ENCODE results near the gene PRMT9. TPM values are rescaled to one million over a fixed set of nuclear protein-coding genes. Genes with fewer than 3 reads are reported as not detected.

Gene PRMT9
- total and polyA plus RNA-seq, 9 of the 15 experiments (the other 6 are each of a cell fraction or from before 2014, with no cell fraction given) = 3.5 to 15.6 (median 7.2) TPM

DNA sequence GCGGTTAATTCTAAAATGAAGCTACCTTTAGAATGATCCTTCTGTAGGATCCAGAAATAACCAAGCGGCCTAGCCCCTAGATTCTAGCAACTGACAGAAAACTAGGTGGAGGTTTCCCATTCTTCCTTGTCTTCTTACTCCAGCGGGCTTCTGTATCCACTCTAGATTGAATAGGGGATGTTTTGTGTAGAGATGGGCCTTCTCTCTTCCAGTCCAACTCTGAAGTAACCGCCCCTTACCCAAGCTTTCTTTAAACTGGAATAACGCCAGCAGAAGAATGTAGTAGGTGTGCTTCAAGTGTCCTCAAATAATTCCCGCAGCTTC is 67.2 kb downstream of the PRMT9 start:
- DNase-seq (ENCODE audit: extremely low read depth in 1 of 4, low spot score in 3 of 4) (no peak), FAIRE-seq (no peak), ATAC-seq (peak; percentile 5)
- Histone ChIP-seq H3K36me3 (ENCODE audit: control insufficient read depth, insufficient read depth, low read length) (peaks cover 19% of the 10 kb centered on the region; the same call in 2 of the 3 replicates), H3K9me1 (ENCODE audit: control insufficient read depth, insufficient read depth, low read length) (no peaks in the 10 kb centered on the region), H3K27ac (ENCODE audit: extremely low read depth, low read depth, low read length) (no peak overlapping the region), H2AFZ (ENCODE audit: low read depth, low read length) (peak overlapping the region; percentile 97), H3K79me2 (ENCODE audit: control insufficient read depth, insufficient read depth, low read length) (peaks cover 40% of the 10 kb centered on the region), H3K9ac (ENCODE audit: insufficient read depth in 1 of 2, low read depth in 2 of 2, low read length in 2 of 2) (peak overlapping the region in 1 of 2 experiments; percentile 82; a peak in 1 of 4 replicates), H3K27me3 (ENCODE audit: control insufficient read depth in 2 of 2, insufficient read depth in 2 of 2, low read length in 2 of 2) (no peaks in the 10 kb centered on the region), H4K20me1 (replicated peaks; ENCODE audit: control insufficient read depth, insufficient read depth, low read length) (0 out of 2 replicates have a peak, but pooled peaks cover 6% of the 10 kb centered on the region), H3K4me3 (peak overlapping the region; percentile 72), H3K9me3 (replicated peaks; ENCODE audit: control insufficient read depth, insufficient read depth, low read depth, low read length) (no peaks in the 10 kb centered on the region), H3K4me1 (replicated peaks in 1 of 2; ENCODE audit: control insufficient read depth in 2 of 2, insufficient read depth in 2 of 2, low read length in 2 of 2) (peaks cover 0 to 14% of the 10 kb centered on the region in 2 experiments; a peak in 2 of 5 replicates), H3K4me2 (ENCODE audit: insufficient read depth, low read length) (peak overlapping the region; percentile 94)
- CTCF ChIA-PET (ENCODE audit: low intra/inter-chr PET ratio) = no interaction called here
- POLR2A ChIA-PET = interaction anchor here (0.6 to 2.0 kb wide), 7 partner anchors 10 to 159 kb away, joined by 3 to 7 read pairs (median 3); partner anchors contain the start of gene PRMT9
- intact Hi-C loops (cut with micrococcal nuclease) (loop anchor here (10.0 kb wide), 1 partner anchor 1092 kb away; the partner anchor contains the start of gene SLC10A7), in situ Hi-C loops (cut with MboI) (no loop called here)
- TF ChIP-seq RUNX1 (IDR thresholded peaks at IDR 0.05; ENCODE audit: low read depth) (no peak), HNRNPK (IDR thresholded peaks at IDR 0.05; ENCODE audit: low read depth, low read length, poor library complexity, severe bottlenecking) (no peak), ZNF583 (CRISPR knock-in tag; IDR thresholded peaks at IDR 0.05) (no peak), RCOR1 (IDR thresholded peaks at IDR 0.05; ENCODE audit: borderline replicate concordance in 1 of 2, low read depth in 2 of 2, low read length in 2 of 2) (no peak), FOXK1 (CRISPR knock-in tag; IDR thresholded peaks at IDR 0.05; ENCODE audit: borderline replicate concordance) (no peak), PHF8 (IDR thresholded peaks at IDR 0.05; ENCODE audit: borderline replicate concordance, low read length) (peak; percentile 52; the same call in 1 of the 2 replicates), ATF3 (IDR thresholded peaks at IDR 0.05) (no peak), ATF3 (CRISPR knock-in tag; conservative IDR thresholded peaks at IDR 0.05) (no peak), MIER1 (IDR thresholded peaks at IDR 0.05; ENCODE audit: low read depth) (no peak)
- TF ChIP-seq, protein P1, sequence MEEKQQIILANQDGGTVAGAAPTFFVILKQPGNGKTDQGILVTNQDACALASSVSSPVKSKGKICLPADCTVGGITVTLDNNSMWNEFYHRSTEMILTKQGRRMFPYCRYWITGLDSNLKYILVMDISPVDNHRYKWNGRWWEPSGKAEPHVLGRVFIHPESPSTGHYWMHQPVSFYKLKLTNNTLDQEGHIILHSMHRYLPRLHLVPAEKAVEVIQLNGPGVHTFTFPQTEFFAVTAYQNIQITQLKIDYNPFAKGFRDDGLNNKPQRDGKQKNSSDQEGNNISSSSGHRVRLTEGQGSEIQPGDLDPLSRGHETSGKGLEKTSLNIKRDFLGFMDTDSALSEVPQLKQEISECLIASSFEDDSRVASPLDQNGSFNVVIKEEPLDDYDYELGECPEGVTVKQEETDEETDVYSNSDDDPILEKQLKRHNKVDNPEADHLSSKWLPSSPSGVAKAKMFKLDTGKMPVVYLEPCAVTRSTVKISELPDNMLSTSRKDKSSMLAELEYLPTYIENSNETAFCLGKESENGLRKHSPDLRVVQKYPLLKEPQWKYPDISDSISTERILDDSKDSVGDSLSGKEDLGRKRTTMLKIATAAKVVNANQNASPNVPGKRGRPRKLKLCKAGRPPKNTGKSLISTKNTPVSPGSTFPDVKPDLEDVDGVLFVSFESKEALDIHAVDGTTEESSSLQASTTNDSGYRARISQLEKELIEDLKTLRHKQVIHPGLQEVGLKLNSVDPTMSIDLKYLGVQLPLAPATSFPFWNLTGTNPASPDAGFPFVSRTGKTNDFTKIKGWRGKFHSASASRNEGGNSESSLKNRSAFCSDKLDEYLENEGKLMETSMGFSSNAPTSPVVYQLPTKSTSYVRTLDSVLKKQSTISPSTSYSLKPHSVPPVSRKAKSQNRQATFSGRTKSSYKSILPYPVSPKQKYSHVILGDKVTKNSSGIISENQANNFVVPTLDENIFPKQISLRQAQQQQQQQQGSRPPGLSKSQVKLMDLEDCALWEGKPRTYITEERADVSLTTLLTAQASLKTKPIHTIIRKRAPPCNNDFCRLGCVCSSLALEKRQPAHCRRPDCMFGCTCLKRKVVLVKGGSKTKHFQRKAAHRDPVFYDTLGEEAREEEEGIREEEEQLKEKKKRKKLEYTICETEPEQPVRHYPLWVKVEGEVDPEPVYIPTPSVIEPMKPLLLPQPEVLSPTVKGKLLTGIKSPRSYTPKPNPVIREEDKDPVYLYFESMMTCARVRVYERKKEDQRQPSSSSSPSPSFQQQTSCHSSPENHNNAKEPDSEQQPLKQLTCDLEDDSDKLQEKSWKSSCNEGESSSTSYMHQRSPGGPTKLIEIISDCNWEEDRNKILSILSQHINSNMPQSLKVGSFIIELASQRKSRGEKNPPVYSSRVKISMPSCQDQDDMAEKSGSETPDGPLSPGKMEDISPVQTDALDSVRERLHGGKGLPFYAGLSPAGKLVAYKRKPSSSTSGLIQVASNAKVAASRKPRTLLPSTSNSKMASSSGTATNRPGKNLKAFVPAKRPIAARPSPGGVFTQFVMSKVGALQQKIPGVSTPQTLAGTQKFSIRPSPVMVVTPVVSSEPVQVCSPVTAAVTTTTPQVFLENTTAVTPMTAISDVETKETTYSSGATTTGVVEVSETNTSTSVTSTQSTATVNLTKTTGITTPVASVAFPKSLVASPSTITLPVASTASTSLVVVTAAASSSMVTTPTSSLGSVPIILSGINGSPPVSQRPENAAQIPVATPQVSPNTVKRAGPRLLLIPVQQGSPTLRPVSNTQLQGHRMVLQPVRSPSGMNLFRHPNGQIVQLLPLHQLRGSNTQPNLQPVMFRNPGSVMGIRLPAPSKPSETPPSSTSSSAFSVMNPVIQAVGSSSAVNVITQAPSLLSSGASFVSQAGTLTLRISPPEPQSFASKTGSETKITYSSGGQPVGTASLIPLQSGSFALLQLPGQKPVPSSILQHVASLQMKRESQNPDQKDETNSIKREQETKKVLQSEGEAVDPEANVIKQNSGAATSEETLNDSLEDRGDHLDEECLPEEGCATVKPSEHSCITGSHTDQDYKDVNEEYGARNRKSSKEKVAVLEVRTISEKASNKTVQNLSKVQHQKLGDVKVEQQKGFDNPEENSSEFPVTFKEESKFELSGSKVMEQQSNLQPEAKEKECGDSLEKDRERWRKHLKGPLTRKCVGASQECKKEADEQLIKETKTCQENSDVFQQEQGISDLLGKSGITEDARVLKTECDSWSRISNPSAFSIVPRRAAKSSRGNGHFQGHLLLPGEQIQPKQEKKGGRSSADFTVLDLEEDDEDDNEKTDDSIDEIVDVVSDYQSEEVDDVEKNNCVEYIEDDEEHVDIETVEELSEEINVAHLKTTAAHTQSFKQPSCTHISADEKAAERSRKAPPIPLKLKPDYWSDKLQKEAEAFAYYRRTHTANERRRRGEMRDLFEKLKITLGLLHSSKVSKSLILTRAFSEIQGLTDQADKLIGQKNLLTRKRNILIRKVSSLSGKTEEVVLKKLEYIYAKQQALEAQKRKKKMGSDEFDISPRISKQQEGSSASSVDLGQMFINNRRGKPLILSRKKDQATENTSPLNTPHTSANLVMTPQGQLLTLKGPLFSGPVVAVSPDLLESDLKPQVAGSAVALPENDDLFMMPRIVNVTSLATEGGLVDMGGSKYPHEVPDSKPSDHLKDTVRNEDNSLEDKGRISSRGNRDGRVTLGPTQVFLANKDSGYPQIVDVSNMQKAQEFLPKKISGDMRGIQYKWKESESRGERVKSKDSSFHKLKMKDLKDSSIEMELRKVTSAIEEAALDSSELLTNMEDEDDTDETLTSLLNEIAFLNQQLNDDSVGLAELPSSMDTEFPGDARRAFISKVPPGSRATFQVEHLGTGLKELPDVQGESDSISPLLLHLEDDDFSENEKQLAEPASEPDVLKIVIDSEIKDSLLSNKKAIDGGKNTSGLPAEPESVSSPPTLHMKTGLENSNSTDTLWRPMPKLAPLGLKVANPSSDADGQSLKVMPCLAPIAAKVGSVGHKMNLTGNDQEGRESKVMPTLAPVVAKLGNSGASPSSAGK (IDR thresholded peaks at IDR 0.05) = 0 out of 2 replicates have a peak, but pooled peaks have one; percentile 62
- 18% methylated on average over 6 of the region's 6 CpGs for WGBS (ENCODE audit: insufficient coverage, low coverage, missing lambda C conversion rate)
- TSS peak; percentile 93 for BruUV-seq (replicated peaks)

All from K562 (cell line).